ENCODE measurements around the gene SH2D3A.

The SH2D3A gene

GRCh38 chr19:6708346-6708745 lies 58.9 kb downstream of the SH2D3A start:
- DNase-seq (ENCODE audit: low read depth in 2 of 2): no peak

- no peak for DNase-seq (ENCODE audit: low read depth in 2 of 2)
Measured at GRCh38 chr19:6707658-6708018, 59.6 kb downstream of the SH2D3A start.

GRCh38 chr19:6707011-6707657 lies 60.1 kb downstream of the SH2D3A start:
- DNase-seq (ENCODE audit: low read depth in 2 of 2): no peak

GRCh38 chr19:6706633-6706958 lies 60.6 kb downstream of the SH2D3A start:
- no peak for DNase-seq (ENCODE audit: low read depth in 2 of 2)

GRCh38 chr19:6705931-6706632 lies 61.2 kb downstream of the SH2D3A start:
- no peak for DNase-seq (ENCODE audit: low read depth in 2 of 2)
